ENCODE results near the gene SLC25A22. TPM values are rescaled to one million over a fixed set of nuclear protein-coding genes. Genes with fewer than 3 reads are reported as not detected.

Gene SLC25A22
- total RNA-seq, 1 donor from 2014 or later = 3.9 TPM

DNA sequence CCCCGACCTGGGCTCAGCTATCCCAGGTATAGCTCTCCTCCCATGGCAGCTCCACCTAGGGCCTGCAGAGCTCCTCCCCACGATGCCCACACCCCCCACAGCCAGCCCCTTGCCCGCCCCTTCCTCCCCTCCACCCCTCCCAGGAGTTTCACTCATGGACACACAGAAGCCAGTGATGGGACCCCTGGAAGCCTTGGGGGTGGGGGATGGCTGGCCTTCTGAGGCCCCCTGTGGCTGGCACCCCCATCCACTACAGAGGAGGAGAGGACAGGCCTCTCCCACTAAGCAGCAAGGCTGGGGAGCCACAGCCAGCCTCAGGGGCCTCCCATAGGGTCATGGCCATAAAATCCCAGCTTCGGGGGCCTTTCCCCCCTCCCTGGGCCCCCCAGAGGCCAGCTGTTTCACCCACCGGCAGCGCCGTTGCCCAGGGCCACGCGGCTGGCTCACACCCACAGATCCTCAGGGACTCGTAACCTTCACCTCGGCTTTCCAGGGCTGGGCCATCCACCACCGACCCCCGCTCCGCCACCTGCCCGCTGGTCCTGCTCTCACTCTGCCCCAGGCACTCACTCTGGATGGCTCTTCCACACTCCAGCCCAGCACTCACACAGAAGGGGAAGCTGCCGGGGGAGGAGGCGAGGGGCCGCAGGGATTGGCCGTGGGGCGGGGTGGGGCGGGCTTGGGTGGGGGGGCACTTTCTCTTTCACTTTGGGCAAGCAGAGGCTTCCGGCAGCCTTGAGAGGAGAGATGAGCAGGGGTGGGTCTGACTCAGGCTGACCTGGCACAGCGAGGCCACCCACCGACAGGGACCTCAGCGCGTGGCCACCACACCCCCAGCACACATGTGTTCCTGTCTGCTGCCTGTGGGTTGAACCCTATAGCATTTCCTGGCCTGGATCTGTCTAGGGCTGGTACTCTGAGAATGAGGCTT is 2.2 kb downstream of the SLC25A22 start:
- H3K4me1 ChIP-seq = peaks cover 42% of the 10 kb centered on the region
- peaks cover 5% of the 10 kb centered on the region for H3K27me3 ChIP-seq (ENCODE audit: low read depth)
- DNase-seq = peak; percentile 77
- intact Hi-C loops (cut with micrococcal nuclease) = no loop called here
- peak overlapping the region; percentile 85 for H3K27ac ChIP-seq (replicated peaks)
- H3K4me3 ChIP-seq = peak overlapping the region; percentile 81
- no peaks in the 10 kb centered on the region for H3K9me3 ChIP-seq (replicated peaks)
- peaks cover 24% of the 10 kb centered on the region for H3K36me3 ChIP-seq
- TF ChIP-seq, protein P1, sequence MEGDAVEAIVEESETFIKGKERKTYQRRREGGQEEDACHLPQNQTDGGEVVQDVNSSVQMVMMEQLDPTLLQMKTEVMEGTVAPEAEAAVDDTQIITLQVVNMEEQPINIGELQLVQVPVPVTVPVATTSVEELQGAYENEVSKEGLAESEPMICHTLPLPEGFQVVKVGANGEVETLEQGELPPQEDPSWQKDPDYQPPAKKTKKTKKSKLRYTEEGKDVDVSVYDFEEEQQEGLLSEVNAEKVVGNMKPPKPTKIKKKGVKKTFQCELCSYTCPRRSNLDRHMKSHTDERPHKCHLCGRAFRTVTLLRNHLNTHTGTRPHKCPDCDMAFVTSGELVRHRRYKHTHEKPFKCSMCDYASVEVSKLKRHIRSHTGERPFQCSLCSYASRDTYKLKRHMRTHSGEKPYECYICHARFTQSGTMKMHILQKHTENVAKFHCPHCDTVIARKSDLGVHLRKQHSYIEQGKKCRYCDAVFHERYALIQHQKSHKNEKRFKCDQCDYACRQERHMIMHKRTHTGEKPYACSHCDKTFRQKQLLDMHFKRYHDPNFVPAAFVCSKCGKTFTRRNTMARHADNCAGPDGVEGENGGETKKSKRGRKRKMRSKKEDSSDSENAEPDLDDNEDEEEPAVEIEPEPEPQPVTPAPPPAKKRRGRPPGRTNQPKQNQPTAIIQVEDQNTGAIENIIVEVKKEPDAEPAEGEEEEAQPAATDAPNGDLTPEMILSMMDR (IDR thresholded peaks at IDR 0.05; ENCODE audit: borderline replicate concordance) = no peak

- intact Hi-C loops (cut with micrococcal nuclease) = no loop called here
Measured at GRCh38 chr11:794766-795633, 3.1 kb downstream of the SLC25A22 start.

GRCh38 chr11:794013-794765 is 3.9 kb downstream of the SLC25A22 start:
- Histone ChIP-seq H3K4me1 (peaks cover 49% of the 10 kb centered on the region), H3K36me3 (peaks cover 10% of the 10 kb centered on the region), H3K27me3 (ENCODE audit: low read depth) (peaks cover 22% of the 10 kb centered on the region), H3K4me3 (no peak overlapping the region), H3K9me3 (replicated peaks) (no peaks in the 10 kb centered on the region), H3K27ac (replicated peaks) (no peak overlapping the region)
- intact Hi-C loops (cut with micrococcal nuclease) = no loop called here
- TF ChIP-seq, protein P1 (IDR thresholded peaks at IDR 0.05; ENCODE audit: borderline replicate concordance) = no peak
- no peak for DNase-seq

More at GRCh38 chr11:794766-795633, 3.1 kb downstream of the SLC25A22 start:
- peak overlapping the region; percentile 81 for H3K4me3 ChIP-seq
- H3K27ac ChIP-seq (replicated peaks) = no peak overlapping the region
- TF ChIP-seq, protein P1 (IDR thresholded peaks at IDR 0.05; ENCODE audit: borderline replicate concordance) = no peak
- no peak for DNase-seq
- no peaks in the 10 kb centered on the region for H3K9me3 ChIP-seq (replicated peaks)
- peaks cover 42% of the 10 kb centered on the region for H3K4me1 ChIP-seq
- peaks cover 14% of the 10 kb centered on the region for H3K27me3 ChIP-seq (ENCODE audit: low read depth)
- H3K36me3 ChIP-seq = peaks cover 16% of the 10 kb centered on the region

DNA sequence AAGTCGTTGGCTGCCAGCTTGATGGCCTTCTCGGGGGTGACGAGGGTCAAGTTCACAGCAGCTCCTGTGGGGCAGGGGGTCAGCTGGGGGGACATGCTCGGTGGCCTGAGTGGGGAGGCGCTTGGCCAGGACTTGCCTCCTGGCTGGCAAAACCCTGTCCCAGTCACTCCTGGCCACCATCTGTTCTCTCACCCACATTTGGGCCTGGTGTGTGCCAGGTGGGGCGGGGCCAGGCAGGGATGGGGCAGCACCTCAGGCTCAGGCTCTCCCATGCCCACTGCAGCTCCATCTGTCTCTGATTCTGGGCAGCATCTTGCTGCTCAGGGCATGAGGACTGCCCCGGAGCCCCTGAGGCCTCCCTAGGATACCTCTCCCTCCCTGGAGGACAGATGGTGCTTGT is 4.5 kb downstream of the SLC25A22 start:
- intact Hi-C loops (cut with micrococcal nuclease) = no loop called here
- no peaks in the 10 kb centered on the region for H3K9me3 ChIP-seq (replicated peaks)
- DNase-seq = no peak
- H3K27ac ChIP-seq (replicated peaks) = no peak overlapping the region
- TF ChIP-seq, protein P1 (IDR thresholded peaks at IDR 0.05; ENCODE audit: borderline replicate concordance) = no peak
- H3K4me3 ChIP-seq = no peak overlapping the region
- H3K27me3 ChIP-seq (ENCODE audit: low read depth) = peaks cover 29% of the 10 kb centered on the region
- H3K4me1 ChIP-seq = peaks cover 47% of the 10 kb centered on the region
- H3K36me3 ChIP-seq = peaks cover 10% of the 10 kb centered on the region

GRCh38 chr11:792873-793272 is 5.2 kb downstream of the SLC25A22 start:
- H3K36me3 ChIP-seq = peaks cover 10% of the 10 kb centered on the region
- intact Hi-C loops (cut with micrococcal nuclease) = no loop called here
- no peak overlapping the region for H3K27ac ChIP-seq (replicated peaks)
- TF ChIP-seq, protein P1 (IDR thresholded peaks at IDR 0.05; ENCODE audit: borderline replicate concordance) = no peak
- DNase-seq = no peak
- H3K4me1 ChIP-seq = peaks cover 42% of the 10 kb centered on the region
- H3K27me3 ChIP-seq (ENCODE audit: low read depth) = peaks cover 36% of the 10 kb centered on the region
- H3K4me3 ChIP-seq = no peak overlapping the region
- H3K9me3 ChIP-seq (replicated peaks) = no peaks in the 10 kb centered on the region

Data from left ventricle myocardium inferior (tissue), 1 donor.